WTC11 (cell line): Measurements from ENCODE around the gene SNRPD2. TPM values are rescaled to one million over a fixed set of nuclear protein-coding genes. Genes with fewer than 3 reads are reported as not detected.

Experiments used
- ATAC-seq: fragments of 200-7000 bp; cut with Tn5 transposase; 2 replicates; pipeline ENCODE4 v1.10.0; 2021; ENCODE audit warnings: mild to moderate bottlenecking, moderate library complexity
- CTCF ChIA-PET: fragments of 300-600 bp; sonication (Branson Sonifier 250); formaldehyde crosslinking; loops from one replicate; lab custom pipeline; 2021; ENCODE audit warnings: antibody characterized with exemption; lab: Charles Lee
- POLR2A ChIA-PET: fragments of 350-600 bp; sonication (Branson Sonifier 250); formaldehyde crosslinking; loops from one replicate; lab custom pipeline; 2021; ENCODE audit warnings: antibody characterized with exemption; lab: Charles Lee
- DNase-seq: peaks from one replicate; pipeline ENCODE4 v3.0.0; 2021; ENCODE audit warnings: low spot score
- H3K27ac Mint-ChIP-seq: 2 replicates; pipeline ENCODE4 v1.8.0; 2021; ENCODE audit warnings: mixed read lengths
- H3K27me3 Mint-ChIP-seq: 2 replicates; pipeline ENCODE4 v1.8.0; 2021; ENCODE audit warnings: low read depth, mild to moderate bottlenecking, moderate library complexity, mixed read lengths
- H3K36me3 Mint-ChIP-seq: 2 replicates; pipeline ENCODE4 v1.8.0; 2021; ENCODE audit warnings: mixed read lengths
- H3K4me1 Mint-ChIP-seq: 2 replicates; pipeline ENCODE4 v1.8.0; 2022; ENCODE audit warnings: mixed read lengths
- H3K4me3 Mint-ChIP-seq: 2 replicates; pipeline ENCODE4 v1.8.0; 2021; ENCODE audit warnings: mild to moderate bottlenecking, moderate library complexity, mixed read lengths
- H3K9me3 Mint-ChIP-seq: 2 replicates; pipeline ENCODE4 v1.8.0; 2021; ENCODE audit warnings: mixed read lengths
- AFF4 ChIP-seq: sonication (generic); formaldehyde crosslinking; IDR thresholded peaks from 2 replicates; pipeline ENCODE4 v1.8.1; 2023; ENCODE audit warnings: mild to moderate bottlenecking, missing genetic modification reagents, borderline replicate concordance
- CREB1 ChIP-seq: sonication (generic); formaldehyde crosslinking; IDR thresholded peaks from 2 replicates; pipeline ENCODE4 v1.8.0; 2023; ENCODE audit warnings: mild to moderate bottlenecking, missing genetic modification reagents
- ERG ChIP-seq: fragments of 250-450 bp; sonication (Bioruptor Pico); IDR thresholded peaks from 2 replicates; pipeline ENCODE4 v1.8.0; 2021; ENCODE audit warnings: mild to moderate bottlenecking
- ESRRA ChIP-seq: sonication (generic); formaldehyde crosslinking; IDR thresholded peaks from 2 replicates; pipeline ENCODE4 v1.8.1; 2022; ENCODE audit warnings: mild to moderate bottlenecking, missing genetic modification reagents, borderline replicate concordance
- JUN ChIP-seq: sonication (generic); formaldehyde crosslinking; IDR thresholded peaks from 2 replicates; pipeline ENCODE4 v1.8.0; 2023; ENCODE audit warnings: mild to moderate bottlenecking, missing genetic modification reagents
- KAT7 ChIP-seq: sonication (generic); formaldehyde crosslinking; IDR thresholded peaks from 2 replicates; pipeline ENCODE4 v1.8.1; 2023; ENCODE audit warnings: missing genetic modification reagents, mild to moderate bottlenecking, borderline replicate concordance
- PREB ChIP-seq: sonication (generic); formaldehyde crosslinking; IDR thresholded peaks from 2 replicates; pipeline ENCODE4 v1.8.1; 2022; ENCODE audit warnings: mild to moderate bottlenecking, missing genetic modification reagents, moderate library complexity, borderline replicate concordance
- SOX15 ChIP-seq: fragments of 250-450 bp; sonication (Bioruptor Pico); IDR thresholded peaks from 2 replicates; pipeline ENCODE4 v1.9.0; 2021; ENCODE audit warnings: mild to moderate bottlenecking
- ZBTB21 ChIP-seq: sonication (generic); formaldehyde crosslinking; IDR thresholded peaks from 2 replicates; pipeline ENCODE4 v1.8.1; 2023; ENCODE audit warnings: mild to moderate bottlenecking, missing genetic modification reagents, borderline replicate concordance
- ZNF232 ChIP-seq: sonication (generic); formaldehyde crosslinking; IDR thresholded peaks from 2 replicates; pipeline ENCODE4 v1.8.0; 2022; ENCODE audit warnings: mild to moderate bottlenecking, missing genetic modification reagents
- ZNF281 ChIP-seq: sonication (generic); formaldehyde crosslinking; IDR thresholded peaks from 2 replicates; pipeline ENCODE4 v1.8.0; 2023; ENCODE audit warnings: mild to moderate bottlenecking, missing genetic modification reagents
- ZNF396 ChIP-seq: fragments of 250-450 bp; sonication (Bioruptor Pico); IDR thresholded peaks from 2 replicates; pipeline ENCODE4 v1.8.0; 2021; ENCODE audit warnings: mild to moderate bottlenecking, moderate library complexity, borderline replicate concordance
- ZNF416 ChIP-seq: fragments of 250-450 bp; sonication (Bioruptor Pico); IDR thresholded peaks from 2 replicates; pipeline ENCODE4 v1.9.0; 2021; ENCODE audit warnings: mild to moderate bottlenecking, inconsistent platforms
- ZNF423 ChIP-seq: fragments of 250-450 bp; sonication (Bioruptor Pico); IDR thresholded peaks from 2 replicates; pipeline ENCODE4 v2.1.2; 2022; ENCODE audit warnings: mild to moderate bottlenecking, moderate library complexity
- ZNF532 ChIP-seq: fragments of 250-450 bp; sonication (Bioruptor Pico); IDR thresholded peaks from 2 replicates; pipeline ENCODE4 v1.9.0; 2021; ENCODE audit warnings: mild to moderate bottlenecking, borderline replicate concordance
- total RNA-seq: library from RNA; stranded (reverse); gene quantifications from 3 replicates; pipeline ENCODE4 v1.2.3, GENCODE V29; 2021
- TF ChIP-seq, protein P1 (sequence below): sonication (generic); formaldehyde crosslinking; IDR thresholded peaks from 2 replicates; pipeline ENCODE4 v1.8.1; 2023; ENCODE audit warnings: mild to moderate bottlenecking, missing genetic modification reagents
- TF ChIP-seq, protein P2 (sequence below): sonication (generic); formaldehyde crosslinking; conservative IDR thresholded peaks from 2 replicates; pipeline ENCODE4 v1.8.1; 2023; ENCODE audit warnings: mild to moderate bottlenecking, low read depth, missing genetic modification reagents, moderate library complexity

Gene SNRPD2
- total RNA-seq, 1 experiment from 2014 or later, result 739 TPM

DNA sequence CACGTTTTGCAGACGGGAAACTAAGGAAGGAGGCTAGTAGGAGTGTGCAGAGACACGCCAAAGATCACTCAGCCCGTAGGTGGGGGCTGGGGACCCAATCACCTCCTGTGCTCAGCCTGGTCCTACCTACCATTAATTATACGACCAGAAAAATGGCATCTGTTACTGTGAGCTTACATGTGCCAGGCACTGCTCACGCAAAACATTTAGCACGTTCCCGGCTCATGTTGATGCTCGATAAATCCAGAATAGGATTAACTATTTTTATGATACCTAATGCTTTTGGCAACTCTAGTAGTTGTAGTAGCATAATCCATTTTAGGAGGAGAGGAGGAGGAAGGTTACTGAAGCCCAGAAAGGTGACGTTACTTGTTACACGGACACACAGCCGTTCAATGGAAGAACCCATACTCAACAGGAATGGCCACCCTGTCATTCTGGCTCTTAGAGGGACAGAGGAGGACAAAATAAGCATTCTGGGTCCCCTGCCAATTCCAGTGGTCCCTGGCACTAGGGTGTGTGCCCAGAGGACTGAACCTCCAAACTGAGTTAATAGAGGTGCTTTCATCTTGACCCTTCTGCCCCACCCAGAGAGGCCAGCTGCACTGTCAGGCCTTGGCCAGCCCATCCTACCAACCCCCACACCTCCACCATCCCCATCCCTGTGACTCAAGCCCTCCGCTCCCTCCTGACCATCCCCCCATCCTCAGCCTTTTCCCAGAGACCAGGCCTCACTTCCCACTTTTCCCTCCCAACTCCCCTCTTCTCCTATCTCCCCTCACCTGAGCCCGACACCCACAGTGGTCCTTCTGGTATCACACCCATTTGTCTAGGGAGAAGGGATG is 47.6 kb downstream of the SNRPD2 start:
- DNase-seq (no peak), ATAC-seq (no peak)
- Mint-ChIP-seq H3K36me3 (no peaks in the 10 kb centered on the region), H3K27me3 (peaks cover 24% of the 10 kb centered on the region), H3K9me3 (no peaks in the 10 kb centered on the region), H3K4me1 (peaks cover 33% of the 10 kb centered on the region), H3K4me3 (peak overlapping the region; percentile 86), H3K27ac (no peak overlapping the region)
- ChIA-PET POLR2A (interaction anchor here (2.2 kb wide), 1 partner anchor 38 kb away, joined by 5 read pairs; no protein-coding TSS in a partner anchor), CTCF (interaction anchor here (0.6 to 5.4 kb wide), 24 partner anchors 12 to 551 kb away, joined by 3 to 127 read pairs (median 34); partner anchors contain the start of genes GIPR, OPA3, PPM1N and PPP1R13L)
- TF ChIP-seq PREB (CRISPR knock-in tag), result no peak
- no peak for TF ChIP-seq CREB1 (CRISPR knock-in tag)
- TF ChIP-seq AFF4 (CRISPR knock-in tag), result no peak
- no peak for TF ChIP-seq ERG (CRISPR knock-in tag)
- no peak for TF ChIP-seq ZNF232
- TF ChIP-seq KAT7 (CRISPR knock-in tag), result no peak
- no peak for TF ChIP-seq ZNF416 (CRISPR knock-in tag)
- TF ChIP-seq, protein P1, sequence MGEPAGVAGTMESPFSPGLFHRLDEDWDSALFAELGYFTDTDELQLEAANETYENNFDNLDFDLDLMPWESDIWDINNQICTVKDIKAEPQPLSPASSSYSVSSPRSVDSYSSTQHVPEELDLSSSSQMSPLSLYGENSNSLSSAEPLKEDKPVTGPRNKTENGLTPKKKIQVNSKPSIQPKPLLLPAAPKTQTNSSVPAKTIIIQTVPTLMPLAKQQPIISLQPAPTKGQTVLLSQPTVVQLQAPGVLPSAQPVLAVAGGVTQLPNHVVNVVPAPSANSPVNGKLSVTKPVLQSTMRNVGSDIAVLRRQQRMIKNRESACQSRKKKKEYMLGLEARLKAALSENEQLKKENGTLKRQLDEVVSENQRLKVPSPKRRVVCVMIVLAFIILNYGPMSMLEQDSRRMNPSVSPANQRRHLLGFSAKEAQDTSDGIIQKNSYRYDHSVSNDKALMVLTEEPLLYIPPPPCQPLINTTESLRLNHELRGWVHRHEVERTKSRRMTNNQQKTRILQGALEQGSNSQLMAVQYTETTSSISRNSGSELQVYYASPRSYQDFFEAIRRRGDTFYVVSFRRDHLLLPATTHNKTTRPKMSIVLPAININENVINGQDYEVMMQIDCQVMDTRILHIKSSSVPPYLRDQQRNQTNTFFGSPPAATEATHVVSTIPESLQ (CRISPR knock-in tag), result no peak
- TF ChIP-seq SOX15, result no peak
- TF ChIP-seq ZNF532 (CRISPR knock-in tag), result no peak
- no peak for TF ChIP-seq ZNF396
- TF ChIP-seq ZBTB21 (CRISPR knock-in tag), result no peak
- TF ChIP-seq, protein P2, sequence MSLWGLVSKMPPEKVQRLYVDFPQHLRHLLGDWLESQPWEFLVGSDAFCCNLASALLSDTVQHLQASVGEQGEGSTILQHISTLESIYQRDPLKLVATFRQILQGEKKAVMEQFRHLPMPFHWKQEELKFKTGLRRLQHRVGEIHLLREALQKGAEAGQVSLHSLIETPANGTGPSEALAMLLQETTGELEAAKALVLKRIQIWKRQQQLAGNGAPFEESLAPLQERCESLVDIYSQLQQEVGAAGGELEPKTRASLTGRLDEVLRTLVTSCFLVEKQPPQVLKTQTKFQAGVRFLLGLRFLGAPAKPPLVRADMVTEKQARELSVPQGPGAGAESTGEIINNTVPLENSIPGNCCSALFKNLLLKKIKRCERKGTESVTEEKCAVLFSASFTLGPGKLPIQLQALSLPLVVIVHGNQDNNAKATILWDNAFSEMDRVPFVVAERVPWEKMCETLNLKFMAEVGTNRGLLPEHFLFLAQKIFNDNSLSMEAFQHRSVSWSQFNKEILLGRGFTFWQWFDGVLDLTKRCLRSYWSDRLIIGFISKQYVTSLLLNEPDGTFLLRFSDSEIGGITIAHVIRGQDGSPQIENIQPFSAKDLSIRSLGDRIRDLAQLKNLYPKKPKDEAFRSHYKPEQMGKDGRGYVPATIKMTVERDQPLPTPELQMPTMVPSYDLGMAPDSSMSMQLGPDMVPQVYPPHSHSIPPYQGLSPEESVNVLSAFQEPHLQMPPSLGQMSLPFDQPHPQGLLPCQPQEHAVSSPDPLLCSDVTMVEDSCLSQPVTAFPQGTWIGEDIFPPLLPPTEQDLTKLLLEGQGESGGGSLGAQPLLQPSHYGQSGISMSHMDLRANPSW, result no peak
- TF ChIP-seq ZNF281 (CRISPR knock-in tag), result no peak
- TF ChIP-seq ESRRA (CRISPR knock-in tag), result no peak; the same call in 1 of the 2 replicates
- TF ChIP-seq JUN, result no peak
- TF ChIP-seq ZNF423 (CRISPR knock-in tag), result no peak
